KMS-11 (cell line): ENCODE data around the gene STH.

Experiments used
- H2AFZ ChIP-seq: fragments of 200-600 bp; sonication (generic); 2 replicates; pipeline ENCODE4 v1.6.1; 2016; ENCODE audit warnings: antibody characterized with exemption, mixed run types, low read depth
- H3K27ac ChIP-seq: fragments of 200-600 bp; sonication (generic); 2 replicates; pipeline ENCODE4 v1.6.1; 2016; ENCODE audit warnings: mild to moderate bottlenecking, mixed run types
- H3K27me3 ChIP-seq: fragments of 200-600 bp; sonication (generic); 2 replicates; pipeline ENCODE4 v1.6.1; 2017; ENCODE audit warnings: mild to moderate bottlenecking, low read depth, mixed run types, moderate library complexity; ENCODE audit not compliant: insufficient read depth
- H3K36me3 ChIP-seq: fragments of 200-600 bp; sonication (generic); 2 replicates; pipeline ENCODE4 v1.6.1; 2017; ENCODE audit warnings: mild to moderate bottlenecking, mixed run types; ENCODE audit not compliant: insufficient read depth
- H3K4me1 ChIP-seq: fragments of 200-600 bp; sonication (generic); 2 replicates; pipeline ENCODE4 v1.6.1; 2016; ENCODE audit warnings: mild to moderate bottlenecking, low read depth, mixed run types; ENCODE audit not compliant: poor library complexity, severe bottlenecking
- H3K4me2 ChIP-seq: fragments of 200-600 bp; sonication (generic); 2 replicates; pipeline ENCODE4 v1.7.0; 2016; ENCODE audit warnings: mild to moderate bottlenecking, mixed run types
- H3K4me3 ChIP-seq: fragments of 200-600 bp; sonication (generic); IDR thresholded peaks from 2 replicates; pipeline ENCODE4 v1.6.1; 2017; ENCODE audit warnings: low read depth, low read length, mixed read lengths; ENCODE audit not compliant: insufficient read depth
- H3K79me2 ChIP-seq: fragments of 200-600 bp; sonication (generic); 2 replicates; pipeline ENCODE4 v1.6.1; 2016; ENCODE audit warnings: low read depth, mixed run types; ENCODE audit not compliant: insufficient read depth
- H3K9ac ChIP-seq: fragments of 200-600 bp; sonication (generic); 2 replicates; pipeline ENCODE4 v1.6.1; 2016; ENCODE audit warnings: mild to moderate bottlenecking, mixed run types
- H4K20me1 ChIP-seq: fragments of 200-600 bp; sonication (generic); 2 replicates; pipeline ENCODE4 v1.6.1; 2016; ENCODE audit warnings: mild to moderate bottlenecking, mixed run types; ENCODE audit not compliant: insufficient read depth
- TF ChIP-seq, protein P1 (sequence below): fragments of 200-600 bp; sonication (generic); conservative IDR thresholded peaks from 2 replicates; pipeline ENCODE4 v1.6.1; 2017; ENCODE audit warnings: low read depth, mild to moderate bottlenecking, antibody characterized with exemption, low read length, moderate library complexity, mixed read lengths

STH gene

DNA sequence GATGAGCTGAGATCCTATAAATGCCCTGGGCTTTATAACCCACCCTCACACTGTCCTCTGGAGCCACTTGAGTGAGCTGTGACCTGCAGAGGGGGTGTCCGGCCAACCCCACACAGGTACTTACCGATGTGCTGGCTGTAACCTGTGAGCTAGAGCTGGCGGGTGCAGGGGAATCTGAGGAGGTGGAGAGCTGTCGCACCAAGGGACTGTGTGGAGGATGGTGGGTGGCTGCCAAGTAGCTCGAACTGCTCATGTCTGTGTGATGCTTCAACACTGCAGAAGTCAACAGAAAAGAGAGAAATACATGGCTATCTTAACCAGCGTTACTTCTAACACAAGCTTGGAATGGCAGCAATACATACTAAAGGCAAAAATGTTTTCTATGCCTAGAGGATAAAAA is 39.4 kb downstream of the STH start:
- Histone ChIP-seq H3K4me3 (no peak overlapping the region), H3K9ac (no peak overlapping the region), H3K27me3 (no peaks in the 10 kb centered on the region), H4K20me1 (no peaks in the 10 kb centered on the region), H3K79me2 (no peaks in the 10 kb centered on the region), H2AFZ (no peak overlapping the region), H3K27ac (no peak overlapping the region), H3K36me3 (no peaks in the 10 kb centered on the region), H3K4me1 (peaks cover 58% of the 10 kb centered on the region), H3K4me2 (no peak overlapping the region)
- TF ChIP-seq, protein P1, sequence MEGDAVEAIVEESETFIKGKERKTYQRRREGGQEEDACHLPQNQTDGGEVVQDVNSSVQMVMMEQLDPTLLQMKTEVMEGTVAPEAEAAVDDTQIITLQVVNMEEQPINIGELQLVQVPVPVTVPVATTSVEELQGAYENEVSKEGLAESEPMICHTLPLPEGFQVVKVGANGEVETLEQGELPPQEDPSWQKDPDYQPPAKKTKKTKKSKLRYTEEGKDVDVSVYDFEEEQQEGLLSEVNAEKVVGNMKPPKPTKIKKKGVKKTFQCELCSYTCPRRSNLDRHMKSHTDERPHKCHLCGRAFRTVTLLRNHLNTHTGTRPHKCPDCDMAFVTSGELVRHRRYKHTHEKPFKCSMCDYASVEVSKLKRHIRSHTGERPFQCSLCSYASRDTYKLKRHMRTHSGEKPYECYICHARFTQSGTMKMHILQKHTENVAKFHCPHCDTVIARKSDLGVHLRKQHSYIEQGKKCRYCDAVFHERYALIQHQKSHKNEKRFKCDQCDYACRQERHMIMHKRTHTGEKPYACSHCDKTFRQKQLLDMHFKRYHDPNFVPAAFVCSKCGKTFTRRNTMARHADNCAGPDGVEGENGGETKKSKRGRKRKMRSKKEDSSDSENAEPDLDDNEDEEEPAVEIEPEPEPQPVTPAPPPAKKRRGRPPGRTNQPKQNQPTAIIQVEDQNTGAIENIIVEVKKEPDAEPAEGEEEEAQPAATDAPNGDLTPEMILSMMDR: no peak

DNA sequence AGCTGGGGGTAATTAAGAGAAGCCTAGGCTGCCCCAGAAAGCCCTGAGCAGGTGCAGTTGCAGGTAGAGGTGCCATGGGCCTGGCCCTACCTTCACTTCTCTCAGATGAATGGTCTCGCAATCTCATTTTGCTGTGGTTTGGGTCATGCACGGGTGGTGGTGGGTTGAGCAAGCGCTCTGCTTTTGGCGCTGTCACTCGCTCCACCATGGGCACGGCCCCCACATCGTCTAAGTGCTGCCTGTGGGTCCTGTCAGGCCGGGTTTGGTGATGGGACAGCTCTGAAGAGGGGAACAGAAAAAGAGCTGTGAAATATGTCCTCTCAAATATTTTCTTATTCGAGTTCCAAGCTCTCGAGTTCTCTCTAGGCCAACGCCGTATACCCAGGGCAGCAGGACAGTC is 39.9 kb downstream of the STH start:
- Histone ChIP-seq H3K4me3 (no peak overlapping the region), H3K27ac (no peak overlapping the region), H3K9ac (no peak overlapping the region), H3K27me3 (no peaks in the 10 kb centered on the region), H3K36me3 (no peaks in the 10 kb centered on the region), H3K4me1 (peaks cover 59% of the 10 kb centered on the region), H3K4me2 (no peak overlapping the region), H4K20me1 (no peaks in the 10 kb centered on the region), H3K79me2 (0 out of 2 replicates have a peak, but pooled peaks cover 3% of the 10 kb centered on the region), H2AFZ (no peak overlapping the region)
- TF ChIP-seq, protein P1: no peak

DNA sequence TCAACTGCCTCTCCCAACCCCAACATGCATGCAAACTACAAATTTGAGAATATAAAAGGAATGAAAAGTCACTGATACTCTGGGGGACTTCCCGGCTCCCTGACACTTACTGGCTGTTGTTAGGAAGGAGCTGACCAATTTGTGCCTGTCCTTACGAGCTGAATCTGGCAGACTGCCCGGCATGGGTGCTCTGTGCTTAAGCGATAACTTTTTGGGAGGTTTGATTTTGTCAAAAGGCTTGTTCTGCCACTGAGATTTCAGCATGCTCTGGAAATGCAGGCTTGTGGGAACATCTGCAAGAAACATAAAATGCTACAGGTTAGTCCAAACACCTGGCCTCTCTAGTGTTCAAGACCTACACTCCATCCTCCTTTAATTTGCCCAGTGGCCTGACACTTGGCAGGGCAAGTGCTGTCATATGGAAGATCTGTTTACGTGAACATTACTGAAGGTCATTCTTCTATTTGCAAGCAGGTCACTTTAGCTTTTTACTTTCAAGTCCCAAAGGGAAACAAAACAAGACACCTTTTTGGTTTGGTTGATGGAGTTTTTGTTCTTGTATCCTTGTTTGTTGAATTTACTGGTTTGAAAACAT is 40.6 kb downstream of the STH start:
- no peak overlapping the region for H3K4me3 ChIP-seq
- no peaks in the 10 kb centered on the region for H4K20me1 ChIP-seq
- no peak overlapping the region for H2AFZ ChIP-seq
- H3K36me3 ChIP-seq: no peaks in the 10 kb centered on the region
- 0 out of 2 replicates have a peak, but pooled peaks cover 3% of the 10 kb centered on the region for H3K79me2 ChIP-seq
- no peak overlapping the region for H3K9ac ChIP-seq
- TF ChIP-seq, protein P1: no peak
- H3K27me3 ChIP-seq: no peaks in the 10 kb centered on the region
- no peak overlapping the region for H3K27ac ChIP-seq
- H3K4me1 ChIP-seq: peaks cover 62% of the 10 kb centered on the region
- H3K4me2 ChIP-seq: no peak overlapping the region

DNA sequence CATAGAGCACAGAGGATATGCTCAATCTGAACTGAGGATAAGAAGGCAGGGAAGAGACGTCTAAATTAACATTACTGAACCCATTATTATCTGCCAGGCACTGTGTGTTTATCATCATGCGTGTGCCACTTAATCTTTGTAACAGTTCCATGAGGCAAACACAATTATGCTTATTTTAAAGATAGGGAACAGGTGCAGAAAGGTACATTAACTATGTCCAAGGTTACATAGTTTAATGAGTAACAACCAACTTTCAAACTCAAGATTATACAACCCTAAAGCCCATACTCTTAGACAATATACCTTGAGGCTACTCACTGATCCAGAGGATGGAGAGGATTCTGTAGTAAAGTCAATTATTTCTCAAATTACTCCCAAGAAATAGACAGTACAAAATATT is 43.2 kb downstream of the STH start:
- 0 out of 2 replicates have a peak, but pooled peaks cover 3% of the 10 kb centered on the region for H3K79me2 ChIP-seq
- no peak overlapping the region for H3K9ac ChIP-seq
- no peak overlapping the region for H3K4me2 ChIP-seq
- no peak overlapping the region for H3K27ac ChIP-seq
- H3K4me1 ChIP-seq: peaks cover 49% of the 10 kb centered on the region
- H3K4me3 ChIP-seq: no peak overlapping the region
- no peak overlapping the region for H2AFZ ChIP-seq
- H3K36me3 ChIP-seq: no peaks in the 10 kb centered on the region; the same call in 1 of the 2 replicates
- H4K20me1 ChIP-seq: no peaks in the 10 kb centered on the region
- TF ChIP-seq, protein P1: no peak
- no peaks in the 10 kb centered on the region for H3K27me3 ChIP-seq
